ENCODE data around the gene SLC12A6.
A peak's percentile ranks its signal among the peaks of the same experiment; 100 is the strongest.
"Not testable (repeated sequence)": the region's sequence is repeated elsewhere in the genome, so short reads cannot be mapped to it uniquely, and the experiment has no call there.

SLC12A6 gene

GRCh38 chr15:34337557-34338306 lies at the start of gene SLC12A6:
Gene SLC12A6, minus strand, starts transcription at chr15:34337781. Its CDS starts 1,101 bp downstream, at chr15:34336680.
- DNase-seq: peak; percentile 91

- DNase-seq: not testable (repeated sequence)
These were observed 44.4 kb upstream of the SLC12A6 start for GRCh38 chr15:34381829-34382521.

- DNase-seq: not testable (repeated sequence)
These were observed 42.9 kb upstream of the SLC12A6 start for GRCh38 chr15:34380491-34380890.

GRCh38 chr15:34376856-34377255 lies 39.3 kb upstream of the SLC12A6 start:
- no peak for DNase-seq

GRCh38 chr15:34375541-34375940 lies 38.0 kb upstream of the SLC12A6 start:
- not testable (repeated sequence) for DNase-seq

DNA sequence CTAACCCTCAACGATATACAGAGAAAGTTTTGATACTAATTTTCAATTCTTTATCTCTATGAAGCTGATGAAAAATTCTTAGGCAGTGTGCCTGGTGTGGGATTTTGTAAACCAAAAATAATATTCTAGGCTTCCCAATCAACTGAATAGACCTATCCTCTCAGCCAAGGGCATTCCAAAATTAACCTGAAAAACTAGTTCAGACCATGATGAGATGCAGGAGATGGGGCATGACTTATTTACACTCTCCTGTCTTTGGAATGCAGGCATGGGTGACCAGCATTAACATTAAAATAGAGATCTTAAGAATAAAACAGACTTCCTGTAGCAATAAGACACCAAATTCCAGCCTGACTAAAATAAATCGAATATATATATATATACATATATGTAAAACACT lies 37.2 kb upstream of the SLC12A6 start:
- DNase-seq: no peak

DNA sequence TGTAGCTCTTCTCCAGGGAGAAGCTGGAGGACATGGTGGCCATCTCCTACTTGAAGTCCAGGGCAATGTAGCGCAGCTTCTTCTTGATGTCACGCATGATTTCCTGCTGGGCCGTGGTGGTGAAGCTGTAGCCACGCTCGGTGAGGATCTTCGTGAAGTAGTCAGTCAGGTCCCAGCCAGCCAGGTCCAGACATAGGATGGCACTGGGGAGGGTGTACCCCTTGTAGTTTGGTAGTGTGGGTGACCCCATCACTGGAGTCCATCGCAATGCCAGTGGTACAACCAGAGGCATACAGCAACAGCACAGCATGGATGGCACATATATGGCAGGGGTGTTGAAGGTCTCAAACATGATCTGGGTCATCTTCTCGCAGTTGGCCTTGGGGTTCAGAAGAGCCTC lies 36.4 kb upstream of the SLC12A6 start:
- no peak for DNase-seq

- DNase-seq: no peak
These were observed 33.1 kb upstream of the SLC12A6 start for GRCh38 chr15:34370643-34371042.

DNA sequence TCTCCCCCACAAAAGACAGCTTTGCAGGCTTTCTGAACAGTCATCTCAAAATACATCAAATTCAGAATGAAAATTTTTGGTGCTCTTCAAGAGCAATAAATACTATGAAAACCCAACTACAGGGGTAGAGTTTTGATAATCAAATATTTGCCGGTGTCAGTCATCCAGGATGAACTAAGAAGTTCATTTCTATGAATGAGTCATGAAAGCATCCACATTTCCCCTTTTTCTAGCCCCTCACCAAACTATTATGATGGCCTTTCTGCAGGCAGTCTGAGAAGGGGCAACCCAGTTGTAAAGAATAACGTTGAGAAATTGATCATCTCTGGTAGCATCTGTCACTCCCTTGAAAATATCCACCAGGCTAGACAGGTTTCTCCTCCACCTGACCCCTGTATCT lies 32.5 kb upstream of the SLC12A6 start:
- no peak for DNase-seq

DNA sequence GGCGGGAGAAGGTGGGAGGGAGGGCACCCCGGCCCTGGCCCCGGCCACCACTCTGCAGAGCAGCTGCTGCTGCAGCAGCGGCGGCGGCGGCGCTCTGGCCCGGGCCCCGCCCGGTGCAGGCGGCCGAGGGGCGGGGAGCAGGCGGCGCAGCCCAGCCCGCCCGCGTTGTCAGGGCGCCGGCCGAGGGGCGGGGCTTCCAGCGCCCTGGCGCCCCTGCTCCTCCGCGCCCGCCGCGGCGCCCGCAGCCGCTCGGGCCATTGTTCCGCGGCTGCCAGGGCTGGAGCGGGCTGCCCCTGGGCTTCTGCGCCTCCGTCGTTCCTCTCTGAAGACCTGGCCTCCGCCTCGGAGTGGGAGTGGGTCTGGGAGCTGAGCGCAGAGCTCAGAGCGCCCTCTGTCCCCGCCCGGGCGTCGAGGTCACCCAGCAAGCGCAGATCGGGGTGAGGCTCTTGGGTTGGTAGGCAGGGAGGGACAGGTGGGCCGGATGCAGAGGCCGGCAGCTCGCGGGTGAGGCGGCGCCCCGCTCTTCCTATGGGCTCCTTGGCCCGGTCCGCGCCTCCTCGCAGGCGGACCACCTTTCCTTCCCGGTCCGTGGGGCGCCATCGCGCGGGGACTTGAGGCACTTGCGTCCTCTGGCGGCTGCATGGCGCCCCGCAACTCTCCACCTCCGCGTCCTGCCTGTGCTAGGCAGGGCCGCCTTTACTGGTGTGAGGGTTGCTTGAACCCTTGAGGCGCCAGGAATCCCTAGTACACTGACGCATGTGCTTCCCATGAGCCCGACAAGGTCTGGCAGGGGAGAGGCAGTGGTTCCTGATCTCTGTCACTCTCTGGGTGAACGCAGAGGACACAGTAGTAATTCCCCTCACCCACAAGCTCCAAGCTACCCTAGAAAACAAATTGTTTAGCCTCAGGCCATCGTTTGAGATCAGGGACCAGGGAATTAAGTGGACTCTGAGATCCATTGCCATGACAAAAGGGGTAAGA lies 29.8 kb upstream of the SLC12A6 start, which contains the start of gene LPCAT4:
LPCAT4 (minus strand) TSS at position 96 of the 981 bp plus-strand sequence. CDS start 96 bp downstream, outside the sequence.
- peak; percentile 77 for DNase-seq

DNA sequence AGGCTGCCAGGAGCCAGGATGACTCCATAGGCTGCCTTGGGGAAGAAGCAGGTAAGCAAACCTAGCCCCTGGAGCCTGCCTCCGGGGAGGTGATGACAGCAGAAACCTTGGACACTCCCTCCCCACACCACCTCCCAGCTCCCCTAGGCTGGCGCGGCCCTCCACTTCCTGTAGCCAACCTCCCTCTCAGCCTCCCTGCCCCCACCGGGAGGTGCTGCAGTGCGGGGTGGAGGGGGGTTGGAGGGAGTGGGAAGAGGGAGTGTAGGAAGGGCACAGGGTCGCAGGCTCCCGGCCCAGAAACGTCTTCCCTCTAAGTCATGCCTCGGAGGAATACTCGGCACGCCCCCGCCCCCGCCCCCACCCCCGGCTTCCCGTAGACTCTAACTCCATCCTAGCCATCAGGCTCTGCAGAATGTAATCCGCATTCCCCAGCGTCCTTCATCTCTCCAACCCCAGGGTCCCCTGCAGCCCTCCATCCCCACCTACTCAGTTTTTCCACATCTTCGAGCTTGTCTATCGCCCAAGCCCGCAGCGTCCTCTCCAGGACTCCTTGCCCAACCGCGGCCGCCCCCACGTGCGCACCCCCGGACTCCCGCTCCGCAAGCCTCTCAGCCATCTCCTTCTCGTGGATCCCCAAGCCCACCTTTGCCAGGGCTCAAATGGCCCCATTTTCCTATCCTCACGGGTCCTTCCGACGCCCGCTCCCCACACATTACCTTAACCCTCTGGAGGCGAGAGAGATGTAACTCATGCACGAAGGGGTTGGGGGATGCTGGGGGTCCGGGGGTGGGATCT lies 28.9 kb upstream of the SLC12A6 start:
- DNase-seq: peak; percentile 52

DNA sequence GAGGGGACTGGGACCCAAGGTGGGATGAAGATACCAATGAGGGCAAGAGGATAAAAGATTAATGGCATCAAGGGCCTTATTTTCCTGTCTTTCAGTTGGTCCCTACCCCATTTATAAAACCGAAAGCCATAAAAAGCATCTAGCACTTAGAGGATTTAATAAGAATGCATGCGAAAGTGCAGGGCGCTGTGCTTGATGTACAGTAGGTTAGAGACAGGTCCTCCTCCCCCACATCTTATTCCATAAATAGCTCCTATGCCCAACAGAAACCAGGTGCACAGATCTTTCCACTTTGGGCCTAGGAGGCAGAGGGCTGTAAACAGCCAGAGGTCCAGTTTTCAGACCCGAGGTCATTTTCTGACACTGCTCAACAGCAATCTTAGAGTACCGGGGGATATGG lies 28.3 kb upstream of the SLC12A6 start:
- DNase-seq: no peak

DNA sequence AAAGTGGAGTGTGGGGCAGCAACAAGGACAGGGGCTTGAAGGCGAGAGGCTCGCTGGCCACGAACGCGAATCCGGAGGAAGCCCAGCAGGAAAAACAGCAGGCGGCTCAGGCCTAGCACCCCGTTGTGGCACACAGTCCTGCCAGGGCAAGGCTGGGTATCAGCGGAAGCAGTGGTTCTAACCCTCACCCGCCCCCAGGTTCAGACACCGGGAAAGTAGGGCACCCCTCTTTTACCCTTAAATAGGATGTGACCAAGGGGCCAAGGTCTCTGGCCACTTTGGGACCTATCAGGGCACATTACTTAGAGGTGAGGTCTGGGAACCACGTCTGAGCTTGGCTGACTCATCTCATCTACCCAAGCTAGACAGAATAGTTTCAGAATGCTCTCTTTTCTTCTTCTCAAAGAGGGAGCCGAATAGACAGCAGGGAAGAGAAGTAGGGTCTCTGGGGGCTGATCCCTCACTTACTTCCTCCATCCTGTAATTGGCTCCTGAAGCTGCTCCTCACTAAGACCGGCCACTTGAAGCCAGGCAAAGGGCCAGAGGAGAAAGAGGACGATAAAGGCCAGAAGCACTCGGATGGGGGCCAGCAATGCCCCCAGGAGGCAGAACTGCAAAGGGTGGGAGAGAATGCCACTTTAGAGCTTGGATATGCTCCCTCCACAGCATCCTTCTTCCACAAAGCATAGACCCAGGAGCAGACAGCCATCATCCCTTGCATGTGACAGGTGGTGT lies 27.7 kb upstream of the SLC12A6 start:
- DNase-seq: no peak

DNA sequence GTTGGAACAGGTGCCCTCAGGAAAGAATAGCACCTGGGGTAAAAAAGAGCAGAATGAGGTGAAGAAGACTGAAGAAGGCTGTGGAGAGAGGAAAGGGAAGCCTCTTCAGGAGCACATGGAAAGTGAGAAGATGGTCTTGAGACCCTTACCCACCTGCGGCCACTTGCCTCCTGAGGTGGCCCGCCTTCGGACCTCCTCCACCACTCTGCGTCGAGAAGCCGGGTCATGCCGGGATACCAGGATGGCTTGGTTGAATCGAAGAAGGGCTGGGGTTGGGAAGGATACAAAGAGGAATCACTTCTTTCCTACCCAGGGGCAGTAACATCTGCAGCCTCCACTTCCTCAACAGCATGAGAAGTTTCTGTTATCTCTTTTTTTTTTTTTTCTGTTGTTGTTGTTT lies 26.5 kb upstream of the SLC12A6 start:
- DNase-seq: no peak

- no peak for DNase-seq
These were observed 24.6 kb upstream of the SLC12A6 start for GRCh38 chr15:34362047-34362773.

DNA sequence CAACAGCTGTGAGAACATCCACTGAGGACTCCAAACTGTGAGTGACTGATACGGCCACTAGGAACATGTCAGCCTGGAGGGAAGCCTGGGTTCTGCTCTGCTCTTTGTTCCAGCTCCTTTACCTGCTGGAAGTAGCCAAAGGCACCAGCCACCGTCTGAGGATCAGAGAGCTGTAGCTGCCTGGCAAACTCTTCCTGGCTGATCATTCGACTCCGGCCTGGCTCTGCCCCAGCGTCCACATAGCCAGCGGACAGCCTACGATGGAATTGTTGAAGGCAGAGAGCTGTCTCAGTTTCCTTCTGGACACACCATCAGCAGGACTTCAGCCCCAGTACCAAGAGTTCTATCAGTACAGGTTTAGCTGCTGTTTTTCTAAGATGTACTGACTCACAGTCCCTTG lies 23.7 kb upstream of the SLC12A6 start:
- no peak for DNase-seq

DNA sequence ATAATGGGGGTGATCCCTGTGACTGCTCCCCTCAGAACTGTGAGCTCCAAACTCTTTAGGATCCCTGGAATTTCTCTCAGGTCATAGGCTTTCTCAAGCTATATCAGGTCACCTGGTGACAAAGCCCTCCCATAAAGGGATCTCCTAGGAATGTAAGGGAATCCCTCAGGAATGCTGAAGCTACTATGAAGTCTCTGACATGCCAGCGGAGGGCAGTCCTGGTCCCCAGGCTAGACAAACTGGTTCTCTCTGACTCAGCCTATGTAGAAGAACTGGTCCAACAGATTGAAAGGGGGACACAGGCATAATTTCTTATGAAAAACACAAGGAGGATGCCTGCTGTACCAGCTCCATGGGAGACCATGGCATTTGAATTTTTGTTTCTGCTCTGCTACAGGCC lies 22.7 kb upstream of the SLC12A6 start:
- DNase-seq: no peak

DNA sequence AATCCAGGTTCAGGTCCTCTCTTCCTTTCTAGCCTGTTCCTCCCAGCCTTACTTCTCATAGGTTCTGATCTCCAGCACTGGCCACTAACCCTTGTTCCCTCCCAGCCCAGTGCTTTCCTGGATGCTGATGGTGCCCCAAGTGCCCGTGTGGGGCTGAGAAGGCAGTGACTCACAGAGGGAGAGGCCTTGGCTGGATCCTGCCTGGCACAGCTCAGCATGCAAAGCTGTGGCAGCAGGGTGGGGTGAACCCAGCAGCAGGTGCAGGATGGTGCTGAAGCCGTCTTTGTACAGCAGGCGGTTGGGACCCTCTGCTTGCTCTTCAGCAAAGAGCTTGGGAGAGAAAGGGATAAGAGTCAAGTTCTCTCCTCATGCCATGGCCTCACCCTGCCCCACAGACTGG lies 21.8 kb upstream of the SLC12A6 start:
- DNase-seq: no peak

- no peak for DNase-seq
These were observed 21.4 kb upstream of the SLC12A6 start for GRCh38 chr15:34358948-34359347.

DNA sequence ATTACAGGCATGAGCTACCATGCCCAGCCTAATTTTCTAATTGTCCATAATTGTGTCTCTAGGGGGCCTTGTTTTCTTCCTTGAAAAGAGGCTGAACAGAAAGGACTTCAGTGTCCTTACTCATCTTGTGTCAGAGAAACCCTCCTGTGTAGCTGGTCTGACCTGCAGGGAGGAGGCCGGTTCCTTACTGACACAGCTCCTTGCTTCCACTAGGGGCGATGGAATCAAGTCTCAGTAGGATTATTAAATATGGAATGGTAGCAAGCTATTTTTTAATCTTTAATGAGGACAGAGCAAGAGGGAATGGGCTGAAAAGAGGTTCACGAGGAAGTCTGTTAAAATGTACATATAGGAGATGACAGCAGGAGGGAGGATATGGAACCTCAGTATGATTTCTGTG lies 20.8 kb upstream of the SLC12A6 start:
- no peak for DNase-seq

- no peak for DNase-seq
These were observed 20.1 kb upstream of the SLC12A6 start for GRCh38 chr15:34357653-34358052.
